GM12801 (cell line): ENCODE measurements around the gene EIF4G3.

Experiments used
- TF ChIP-seq, protein P1 (sequence below): IDR thresholded peaks from one replicate; pipeline ENCODE4 v1.5.1; 2011; ENCODE audit warnings: control low read depth; ENCODE audit not compliant: insufficient read length; ENCODE audit errors: extremely low read depth

The EIF4G3 gene

GRCh38 chr1:21162740-21163464, 13.8 kb downstream of the EIF4G3 start:
- TF ChIP-seq, protein P1, sequence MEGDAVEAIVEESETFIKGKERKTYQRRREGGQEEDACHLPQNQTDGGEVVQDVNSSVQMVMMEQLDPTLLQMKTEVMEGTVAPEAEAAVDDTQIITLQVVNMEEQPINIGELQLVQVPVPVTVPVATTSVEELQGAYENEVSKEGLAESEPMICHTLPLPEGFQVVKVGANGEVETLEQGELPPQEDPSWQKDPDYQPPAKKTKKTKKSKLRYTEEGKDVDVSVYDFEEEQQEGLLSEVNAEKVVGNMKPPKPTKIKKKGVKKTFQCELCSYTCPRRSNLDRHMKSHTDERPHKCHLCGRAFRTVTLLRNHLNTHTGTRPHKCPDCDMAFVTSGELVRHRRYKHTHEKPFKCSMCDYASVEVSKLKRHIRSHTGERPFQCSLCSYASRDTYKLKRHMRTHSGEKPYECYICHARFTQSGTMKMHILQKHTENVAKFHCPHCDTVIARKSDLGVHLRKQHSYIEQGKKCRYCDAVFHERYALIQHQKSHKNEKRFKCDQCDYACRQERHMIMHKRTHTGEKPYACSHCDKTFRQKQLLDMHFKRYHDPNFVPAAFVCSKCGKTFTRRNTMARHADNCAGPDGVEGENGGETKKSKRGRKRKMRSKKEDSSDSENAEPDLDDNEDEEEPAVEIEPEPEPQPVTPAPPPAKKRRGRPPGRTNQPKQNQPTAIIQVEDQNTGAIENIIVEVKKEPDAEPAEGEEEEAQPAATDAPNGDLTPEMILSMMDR: no peak

GRCh38 chr1:21161842-21162241, 14.9 kb downstream of the EIF4G3 start:
- TF ChIP-seq, protein P1: no peak

GRCh38 chr1:21160263-21160796, 16.4 kb downstream of the EIF4G3 start:
- TF ChIP-seq, protein P1: no peak

- TF ChIP-seq, protein P1: no peak
These were observed 18.8 kb downstream of the EIF4G3 start for GRCh38 chr1:21157868-21158267.

- TF ChIP-seq, protein P1: no peak
These were observed 19.6 kb downstream of the EIF4G3 start for GRCh38 chr1:21157054-21157453.

- TF ChIP-seq, protein P1: no peak
These were observed 20.7 kb downstream of the EIF4G3 start for GRCh38 chr1:21156019-21156418.

DNA sequence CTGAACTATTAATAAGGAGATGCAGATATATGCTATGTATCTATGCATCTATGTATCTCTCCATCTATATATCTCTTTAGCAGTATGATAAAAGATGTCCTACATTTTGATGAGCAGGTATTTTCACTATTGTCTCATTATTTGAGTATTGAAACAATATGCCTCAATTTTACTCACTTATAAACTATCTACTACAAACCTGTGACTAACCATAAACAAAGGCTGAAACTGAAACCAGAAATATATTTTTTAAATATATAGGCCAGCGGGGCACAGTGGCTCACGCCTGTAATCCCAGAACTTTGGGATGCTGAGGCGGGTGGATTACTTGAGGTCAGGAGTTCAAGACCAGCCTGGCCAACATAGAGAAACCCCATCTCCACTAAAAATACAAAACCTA, 22.0 kb downstream of the EIF4G3 start:
- TF ChIP-seq, protein P1: no peak

GRCh38 chr1:21153388-21153787, 23.3 kb downstream of the EIF4G3 start:
- TF ChIP-seq, protein P1: no peak
